CD4-positive, alpha-beta T cell treated with Interleukin-4 for 1 hour (primary cell): ENCODE results near the gene SHROOM2.
"Not testable (repeated sequence)": the region's sequence is repeated elsewhere in the genome, so short reads cannot be mapped to it uniquely, and the experiment has no call there.

Experiments
- DNase-seq, 2 donors: peaks; one replicate each; pipeline ENCODE4 v3.0.0-alpha.2; 2020 to 2022

Gene SHROOM2

GRCh38 chrX:9784332-9784731, 1.9 kb upstream of the SHROOM2 start:
- no peak for DNase-seq

- DNase-seq: no peak
Observed at GRCh38 chrX:9785254-9785943, 830 bp upstream of the SHROOM2 start.

GRCh38 chrX:9786798-9787635, 788 bp downstream of the SHROOM2 start:
- no peak for DNase-seq

DNA sequence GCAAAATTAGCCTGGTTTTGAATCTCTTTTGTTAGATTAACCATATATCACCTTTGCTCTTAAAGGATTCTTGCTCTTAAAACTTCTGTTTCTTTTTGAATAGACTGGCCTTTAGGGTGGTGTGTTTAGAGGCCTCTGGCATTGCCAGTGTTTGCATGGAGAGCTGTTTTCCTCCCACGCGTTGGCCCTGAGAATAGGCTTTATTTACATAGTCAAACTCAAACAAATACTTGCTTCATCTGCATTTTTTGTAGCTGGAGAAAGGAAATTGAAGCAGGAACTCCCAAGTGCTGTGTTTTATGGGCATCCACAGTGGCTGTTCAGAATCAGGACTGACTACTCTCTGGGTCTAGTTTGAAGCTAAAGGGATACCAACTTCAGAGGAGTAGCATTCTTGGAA, 2.7 kb downstream of the SHROOM2 start:
- no peak for DNase-seq

- no peak for DNase-seq
Observed at GRCh38 chrX:9789555-9789954, 3.3 kb downstream of the SHROOM2 start.

DNA sequence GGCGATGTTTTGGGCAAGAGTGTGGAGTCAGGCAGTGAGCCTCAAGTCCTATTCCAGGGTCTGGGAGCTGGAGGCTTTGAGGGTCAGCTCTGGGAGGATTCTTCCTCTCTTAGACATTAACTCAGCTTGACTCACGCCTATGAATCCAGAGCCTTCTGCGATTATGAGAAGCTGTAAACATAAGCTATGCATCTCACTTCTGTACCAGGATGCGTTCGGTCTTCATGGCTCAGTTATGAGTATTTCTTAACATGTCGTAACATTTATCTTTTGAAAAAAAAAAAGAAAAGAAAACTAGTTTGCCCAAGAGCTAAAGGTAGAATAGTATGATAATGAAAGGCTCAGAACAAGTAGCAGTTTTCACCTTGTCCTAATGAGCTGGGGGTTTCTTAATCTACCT, 4.6 kb downstream of the SHROOM2 start:
- no peak for DNase-seq

DNA sequence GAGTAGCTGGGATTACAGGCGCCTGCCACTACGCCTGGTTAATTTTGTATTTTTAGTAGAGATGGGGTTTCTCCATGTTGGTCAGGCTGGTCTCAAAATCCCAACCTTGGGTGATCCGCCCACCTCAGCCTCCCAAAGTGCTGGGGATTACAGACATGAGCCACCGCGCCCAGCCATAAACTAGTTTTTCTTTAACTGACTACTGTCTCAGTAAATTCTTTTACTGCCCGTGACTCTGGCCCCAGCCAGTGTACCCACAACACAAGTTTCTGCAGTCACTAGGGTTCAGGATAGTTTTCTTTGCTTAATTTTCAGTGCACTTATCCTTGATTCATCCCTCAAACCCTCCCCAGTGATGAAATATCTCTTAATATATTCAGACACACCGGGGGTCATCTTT, 8.3 kb downstream of the SHROOM2 start:
- no peak for DNase-seq

DNA sequence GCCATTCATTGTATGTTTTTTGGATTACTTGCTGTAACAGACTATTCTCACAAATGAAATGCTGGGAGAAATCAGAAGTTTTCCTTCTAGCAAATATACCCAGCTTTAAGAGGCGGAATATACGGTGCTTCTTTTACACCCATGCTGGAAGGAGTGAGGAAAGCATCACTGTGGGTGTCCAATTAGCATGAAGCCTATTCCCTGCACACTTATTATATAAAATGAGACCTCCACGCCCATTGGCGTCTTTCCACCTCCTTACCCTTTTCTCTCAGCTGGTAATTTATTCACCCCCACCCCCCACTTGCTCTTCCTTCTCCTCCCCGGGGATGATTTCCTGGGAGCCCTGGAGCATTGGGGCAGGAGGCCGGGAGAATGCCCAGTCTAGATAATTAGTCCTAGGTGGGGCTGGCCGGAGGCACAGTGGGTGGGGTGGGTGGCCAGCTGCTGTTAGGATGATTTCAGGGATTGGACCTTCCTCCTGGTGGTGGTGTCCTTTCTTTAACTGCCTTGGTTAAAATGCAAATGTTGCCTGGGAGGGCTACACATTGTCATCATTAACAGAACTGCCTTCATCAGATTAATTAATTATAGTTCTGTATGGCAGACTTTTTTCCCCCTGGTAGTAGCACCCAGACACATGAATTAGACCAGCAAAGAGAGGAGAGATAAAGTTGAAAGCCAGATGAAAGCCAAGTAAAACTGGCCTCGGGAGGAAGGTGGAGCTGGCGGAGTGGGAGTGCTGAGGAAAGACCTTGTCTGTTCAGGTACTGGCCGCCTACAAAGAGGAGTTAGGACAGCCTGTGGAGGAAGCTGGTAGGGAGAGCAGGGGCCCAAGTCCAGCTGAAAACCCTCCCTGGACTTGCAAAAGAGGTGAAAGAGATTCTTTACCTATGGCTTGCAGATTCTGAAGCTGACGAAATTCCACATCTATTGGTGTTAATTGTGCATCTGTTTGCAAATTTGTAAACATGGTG, 11.4 kb downstream of the SHROOM2 start:
- no peak for DNase-seq

GRCh38 chrX:9802737-9803136, 16.5 kb downstream of the SHROOM2 start:
- no peak for DNase-seq

GRCh38 chrX:9804444-9804843, 18.2 kb downstream of the SHROOM2 start:
- no peak for DNase-seq

DNA sequence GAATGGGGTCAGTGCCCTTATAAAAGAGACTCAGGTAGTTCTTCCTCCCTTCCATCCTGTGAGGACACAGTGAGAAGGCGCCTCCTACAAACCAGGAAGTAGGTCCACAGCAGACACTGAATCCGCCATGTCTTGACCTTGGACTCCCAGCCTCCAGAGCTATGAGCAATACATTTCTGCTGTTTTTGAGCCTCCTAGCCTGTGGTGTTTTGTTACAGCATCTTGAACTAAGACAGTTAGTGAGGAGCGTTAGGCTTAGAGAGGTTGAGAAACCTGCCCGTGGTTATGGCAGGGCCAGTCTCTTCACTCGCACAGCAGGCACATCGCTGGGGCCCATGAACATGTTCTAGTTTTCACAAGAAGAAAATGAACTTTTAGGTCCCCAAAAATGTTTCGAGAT, 19.7 kb downstream of the SHROOM2 start:
- DNase-seq: no peak

GRCh38 chrX:9807355-9808182, 21.3 kb downstream of the SHROOM2 start:
- no peak for DNase-seq

DNA sequence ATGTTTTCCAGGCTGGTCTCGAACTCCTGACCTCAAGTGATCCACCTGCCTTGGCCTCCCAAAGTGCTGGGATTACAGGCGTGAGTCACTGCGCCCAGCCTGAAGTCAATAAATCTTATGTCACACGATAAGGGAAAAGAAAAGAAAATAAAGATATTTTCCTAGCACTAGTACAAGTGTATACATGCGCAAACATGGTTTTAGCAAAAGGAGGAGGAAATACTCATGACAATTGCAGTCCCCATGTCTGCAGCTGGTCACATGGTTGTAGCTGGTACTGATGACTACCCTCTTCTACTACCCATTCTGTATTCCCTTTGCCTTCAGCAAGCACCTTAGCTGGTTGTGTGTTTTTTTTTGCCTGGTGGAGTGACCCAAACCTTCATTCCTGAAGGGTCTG, 23.6 kb downstream of the SHROOM2 start:
- DNase-seq: not testable (repeated sequence)

GRCh38 chrX:9811086-9811485, 24.9 kb downstream of the SHROOM2 start:
- DNase-seq: not testable (repeated sequence)

DNA sequence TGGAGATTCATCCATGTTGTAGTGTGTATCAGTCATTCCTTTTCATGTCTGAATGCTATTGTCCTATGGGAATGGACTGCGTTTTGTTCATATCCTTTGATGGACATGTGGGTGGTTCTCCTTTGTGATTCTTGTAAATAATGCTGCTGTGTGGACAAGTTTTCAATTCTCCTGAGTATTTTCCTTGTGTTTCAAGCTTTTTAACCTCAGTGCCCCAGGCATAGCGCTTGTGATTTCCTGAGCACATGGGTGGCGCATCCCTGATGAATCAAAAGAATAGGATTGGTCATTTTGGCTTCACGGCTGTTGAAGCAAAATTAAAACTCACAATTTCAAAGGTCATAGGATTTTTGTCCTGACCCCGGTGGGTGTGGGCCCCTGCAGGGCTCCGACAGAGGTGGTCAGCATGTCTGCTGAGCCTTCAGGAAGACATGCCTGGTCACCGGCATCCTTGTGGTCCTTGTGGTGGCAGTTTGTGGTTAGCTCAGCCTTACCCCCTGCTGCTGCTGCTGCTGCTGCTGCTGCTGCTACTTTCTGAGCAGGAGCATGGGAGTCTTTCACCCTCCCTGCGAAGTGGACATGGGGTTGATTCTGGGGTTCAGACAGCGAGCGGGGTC, 30.0 kb downstream of the SHROOM2 start:
- DNase-seq: no peak

DNA sequence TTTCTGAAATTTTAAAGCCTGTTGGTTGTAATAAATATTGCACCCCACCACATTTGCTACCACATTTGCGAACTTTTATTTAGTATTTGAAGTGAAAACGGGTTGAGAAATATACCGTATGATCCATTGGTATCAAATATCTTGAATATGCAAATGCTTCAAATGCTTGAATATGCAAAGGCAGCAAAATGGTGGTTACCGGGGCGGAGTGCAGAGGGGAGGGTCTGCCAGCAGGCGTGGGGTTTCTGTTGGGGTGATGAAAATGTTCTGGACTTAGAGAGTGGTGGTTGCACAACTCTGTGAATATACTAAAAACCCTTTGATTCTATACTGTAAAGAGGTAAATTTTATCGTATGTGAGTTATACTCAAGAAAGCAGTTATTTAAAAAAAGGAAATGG, 35.3 kb downstream of the SHROOM2 start:
- no peak for DNase-seq

GRCh38 chrX:9824554-9824953, 38.3 kb downstream of the SHROOM2 start:
- DNase-seq: no peak

DNA sequence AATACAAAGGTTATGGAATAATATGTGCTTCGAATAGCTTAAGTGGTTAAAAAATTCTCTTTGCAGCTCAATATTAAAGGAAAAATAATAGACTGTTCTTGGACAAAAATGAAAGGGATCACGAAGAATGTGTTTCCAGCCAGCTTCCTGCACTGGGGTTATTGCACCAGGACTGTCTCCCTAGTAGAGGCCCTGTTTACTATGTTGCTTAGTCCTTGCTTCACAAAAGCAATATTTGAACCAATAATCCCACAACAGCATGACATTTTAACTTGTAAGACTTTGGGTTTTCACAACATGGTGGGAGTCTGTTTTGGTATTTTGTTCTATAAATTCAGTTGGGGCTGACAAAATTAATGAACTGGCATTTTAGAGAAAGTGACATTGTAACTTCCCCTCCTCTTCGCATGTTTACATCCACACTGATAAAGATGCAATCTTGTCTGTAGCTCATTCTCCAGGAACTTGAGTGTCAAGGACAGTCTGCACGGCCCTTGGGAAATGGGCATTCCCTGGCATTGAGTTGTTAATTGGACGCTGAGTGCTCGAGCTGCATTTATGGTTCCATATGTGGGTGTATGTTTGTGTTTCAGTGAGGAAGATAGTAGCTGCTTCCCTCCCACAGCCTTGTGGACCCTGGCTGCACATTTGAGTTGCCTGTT, 39.0 kb downstream of the SHROOM2 start:
- DNase-seq: no peak

DNA sequence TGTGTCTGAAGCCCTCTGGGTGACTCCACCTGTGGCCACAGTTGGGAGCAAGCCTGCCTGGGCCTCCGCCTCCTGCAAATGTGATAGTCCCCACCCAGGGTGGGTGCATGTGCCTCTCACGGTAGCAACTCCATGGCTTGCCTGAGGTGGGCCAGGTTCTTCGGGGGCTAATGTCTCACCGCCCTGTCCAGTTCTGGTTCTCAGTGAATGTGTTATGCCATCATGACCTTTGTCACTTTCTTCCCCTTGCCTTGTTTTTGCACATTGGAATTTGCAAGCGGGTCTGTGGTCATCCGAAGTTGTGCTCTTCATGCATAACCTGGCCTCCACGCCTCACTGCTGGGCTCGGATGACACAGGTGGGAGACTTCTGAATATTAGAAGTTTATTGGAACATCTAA, 39.7 kb downstream of the SHROOM2 start:
- DNase-seq: no peak

DNA sequence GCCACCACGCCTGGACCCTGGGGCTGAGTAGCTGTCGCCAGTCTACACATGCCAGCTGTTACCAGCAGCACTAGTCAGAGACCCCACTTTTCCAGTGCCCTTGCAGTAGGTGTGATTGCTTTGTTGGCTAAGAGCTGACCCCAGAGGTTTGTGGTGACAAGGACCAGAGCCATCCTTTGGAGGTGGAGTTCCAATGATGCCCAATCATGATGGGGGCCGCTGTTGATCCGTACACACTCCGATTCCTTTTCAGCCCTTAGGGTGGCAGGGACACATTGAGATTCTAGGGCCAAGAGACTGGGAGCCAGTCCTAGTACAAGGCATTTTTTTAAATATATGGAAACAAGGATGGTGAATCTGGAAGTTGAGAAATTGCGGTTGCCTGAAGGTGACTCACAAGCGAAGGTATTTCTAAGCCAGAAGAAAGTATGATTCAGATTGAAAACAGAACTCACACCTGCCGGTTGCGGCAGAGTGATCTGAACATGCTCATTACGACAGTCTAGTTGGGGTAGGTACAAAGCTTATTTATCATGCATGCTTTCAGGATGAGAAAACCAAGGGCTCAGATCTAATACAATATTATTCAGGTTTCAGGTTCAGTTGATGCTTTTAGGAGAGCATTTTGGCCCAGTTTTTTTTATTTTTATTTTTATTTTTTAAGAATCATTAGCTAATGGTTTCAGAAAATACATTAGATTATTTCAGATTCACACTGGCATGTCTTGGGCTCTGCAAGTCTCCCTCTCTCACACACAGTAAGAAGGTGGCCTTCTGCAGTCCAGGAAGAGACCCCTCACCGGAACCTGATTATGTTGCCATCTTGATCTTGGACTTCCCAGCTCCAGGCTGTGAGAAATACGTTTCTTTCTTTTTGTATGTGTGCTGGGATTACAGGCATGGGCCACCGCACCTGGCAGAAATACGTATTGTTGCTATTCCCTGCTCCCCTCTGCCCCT, 43.4 kb downstream of the SHROOM2 start:
- no peak for DNase-seq
